A673 (cell line): ENCODE measurements around the gene ATG13.

Source experiments
- EZH2 ChIP-seq: fragments of 200-600 bp; sonication (generic); IDR thresholded peaks from 2 replicates; pipeline ENCODE4 v1.6.1; 2017; ENCODE audit warnings: borderline replicate concordance, low read depth, mild to moderate bottlenecking, mixed read lengths, antibody characterized with exemption, low read length; ENCODE audit not compliant: poor library complexity, severe bottlenecking
- TF ChIP-seq, protein P1 (sequence below): fragments of 300-800, 200-600 bp; sonication (generic); conservative IDR thresholded peaks from 2 replicates; pipeline ENCODE4 v1.5.1; 2017; ENCODE audit warnings: low read depth, mild to moderate bottlenecking, antibody characterized with exemption, low read length, moderate library complexity, mixed read lengths

DNA sequence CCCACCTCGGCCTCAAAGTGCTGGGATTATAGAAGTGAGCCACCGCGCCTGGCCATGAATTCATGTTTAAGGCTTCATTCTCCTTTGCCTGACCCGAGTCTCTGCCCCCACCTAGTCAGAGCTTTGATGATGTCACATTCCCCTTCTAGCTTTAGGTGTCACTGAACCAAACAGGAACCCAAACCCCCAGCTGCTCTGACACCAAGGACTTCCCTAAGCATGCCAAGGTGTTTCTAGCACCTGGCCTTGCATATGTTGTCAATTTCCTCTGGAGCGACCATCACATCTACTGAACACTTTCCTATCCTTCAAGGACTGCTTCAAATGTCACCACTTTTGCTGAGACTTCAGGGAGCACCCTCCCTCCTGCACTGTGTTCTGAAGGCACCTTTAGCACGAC is 103.9 kb downstream of the ATG13 start:
- TF ChIP-seq, protein P1, sequence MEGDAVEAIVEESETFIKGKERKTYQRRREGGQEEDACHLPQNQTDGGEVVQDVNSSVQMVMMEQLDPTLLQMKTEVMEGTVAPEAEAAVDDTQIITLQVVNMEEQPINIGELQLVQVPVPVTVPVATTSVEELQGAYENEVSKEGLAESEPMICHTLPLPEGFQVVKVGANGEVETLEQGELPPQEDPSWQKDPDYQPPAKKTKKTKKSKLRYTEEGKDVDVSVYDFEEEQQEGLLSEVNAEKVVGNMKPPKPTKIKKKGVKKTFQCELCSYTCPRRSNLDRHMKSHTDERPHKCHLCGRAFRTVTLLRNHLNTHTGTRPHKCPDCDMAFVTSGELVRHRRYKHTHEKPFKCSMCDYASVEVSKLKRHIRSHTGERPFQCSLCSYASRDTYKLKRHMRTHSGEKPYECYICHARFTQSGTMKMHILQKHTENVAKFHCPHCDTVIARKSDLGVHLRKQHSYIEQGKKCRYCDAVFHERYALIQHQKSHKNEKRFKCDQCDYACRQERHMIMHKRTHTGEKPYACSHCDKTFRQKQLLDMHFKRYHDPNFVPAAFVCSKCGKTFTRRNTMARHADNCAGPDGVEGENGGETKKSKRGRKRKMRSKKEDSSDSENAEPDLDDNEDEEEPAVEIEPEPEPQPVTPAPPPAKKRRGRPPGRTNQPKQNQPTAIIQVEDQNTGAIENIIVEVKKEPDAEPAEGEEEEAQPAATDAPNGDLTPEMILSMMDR: no peak
- TF ChIP-seq EZH2: no peak
